Progenitor cell of endocrine pancreas (in vitro differentiated cells): ENCODE data around the gene IQGAP3. TPM values are rescaled to one million over a fixed set of nuclear protein-coding genes. Genes with fewer than 3 reads are reported as not detected.

ENCODE experiments used
- DNase-seq: peaks from one replicate; pipeline ENCODE4 v3.0.0; 2021; ENCODE audit warnings: low spot score; ENCODE audit not compliant: unreplicated experiment
- H3K27ac Mint-ChIP-seq: 2 replicates; pipeline ENCODE4 v1.8.0; 2021; ENCODE audit warnings: mild to moderate bottlenecking, moderate library complexity, mixed read lengths
- H3K27me3 Mint-ChIP-seq: 2 replicates; pipeline ENCODE4 v1.8.0; 2021; ENCODE audit warnings: mixed read lengths
- H3K36me3 Mint-ChIP-seq: 2 replicates; pipeline ENCODE4 v1.8.0; 2022; ENCODE audit warnings: mixed read lengths; ENCODE audit not compliant: insufficient read depth
- H3K4me1 Mint-ChIP-seq: 2 replicates; pipeline ENCODE4 v1.8.0; 2021; ENCODE audit warnings: low read depth, mixed read lengths
- H3K4me3 Mint-ChIP-seq: 2 replicates; pipeline ENCODE4 v1.8.0; 2021; ENCODE audit warnings: low read depth, mild to moderate bottlenecking, moderate library complexity, mixed read lengths
- H3K9me3 Mint-ChIP-seq: 2 replicates; pipeline ENCODE4 v1.8.0; 2021; ENCODE audit warnings: low read depth, mixed read lengths
- CTCF ChIP-seq: fragments of 200-600 bp; sonication (generic); IDR thresholded peaks from one replicate; pipeline ENCODE4 v1.5.0; 2021; ENCODE audit warnings: antibody characterized with exemption, mild to moderate bottlenecking; ENCODE audit not compliant: unreplicated experiment
- total RNA-seq: library from RNA; stranded (reverse); gene quantifications from 2 replicates; pipeline ENCODE4 v1.2.1, GENCODE V29; 2021

Gene IQGAP3
- total RNA-seq, 1 donor from 2014 or later = 29.6 TPM

GRCh38 chr1:156592910-156593660 is 20.7 kb upstream of the IQGAP3 start:
- Mint-ChIP-seq H3K27ac (no peak overlapping the region), H3K9me3 (no peaks in the 10 kb centered on the region)

GRCh38 chr1:156592158-156592909 is 20.0 kb upstream of the IQGAP3 start:
- peak overlapping the region; percentile 49 for H3K27ac Mint-ChIP-seq
- no peaks in the 10 kb centered on the region for H3K27me3 Mint-ChIP-seq
- peaks cover 10% of the 10 kb centered on the region for H3K36me3 Mint-ChIP-seq
- no peak for DNase-seq
- H3K4me1 Mint-ChIP-seq = peaks cover 4% of the 10 kb centered on the region
- no peaks in the 10 kb centered on the region for H3K9me3 Mint-ChIP-seq
- no peak for TF ChIP-seq CTCF
- peak overlapping the region; percentile 85 for H3K4me3 Mint-ChIP-seq

More at GRCh38 chr1:156592910-156593660, 20.7 kb upstream of the IQGAP3 start:
- H3K27me3 Mint-ChIP-seq = no peaks in the 10 kb centered on the region
- no peak for TF ChIP-seq CTCF
- peak overlapping the region; percentile 85 for H3K4me3 Mint-ChIP-seq
- H3K4me1 Mint-ChIP-seq = peaks cover 4% of the 10 kb centered on the region
- peaks cover 10% of the 10 kb centered on the region for H3K36me3 Mint-ChIP-seq
- DNase-seq = no peak

GRCh38 chr1:156591432-156592157 is 19.2 kb upstream of the IQGAP3 start, which contains the start of gene NAXE:
TSS of gene NAXE (plus strand) at chr1:156591776. CDS start at chr1:156591805, 29 bp downstream.
- H3K9me3 Mint-ChIP-seq = no peaks in the 10 kb centered on the region
- H3K4me1 Mint-ChIP-seq = peaks cover 4% of the 10 kb centered on the region
- H3K27ac Mint-ChIP-seq = peak within 1 kb of the TSS; percentile 95
- H3K4me3 Mint-ChIP-seq = peak within 1 kb of the TSS; percentile 85
- H3K27me3 Mint-ChIP-seq = no peaks in the 10 kb centered on the region
- DNase-seq = peak; percentile 63
- TF ChIP-seq CTCF = no peak
- peaks cover 8% of the 10 kb centered on the region for H3K36me3 Mint-ChIP-seq

GRCh38 chr1:156591181-156591431 is 18.7 kb upstream of the IQGAP3 start:
- Mint-ChIP-seq H3K27me3 (no peaks in the 10 kb centered on the region), H3K4me3 (peak overlapping the region; percentile 85), H3K4me1 (peaks cover 4% of the 10 kb centered on the region), H3K36me3 (peaks cover 8% of the 10 kb centered on the region), H3K27ac (peak overlapping the region; percentile 95), H3K9me3 (no peaks in the 10 kb centered on the region)
- no peak for TF ChIP-seq CTCF
- DNase-seq = no peak
